T1000 (cell line): ENCODE data around the gene WWC2.

Experiments used
- DNase-seq: peaks from one replicate; lab custom pipeline; 2025; ENCODE audit warnings: mixed read lengths; lab: John Stamatoyannopoulos, UW

The WWC2 gene

GRCh38 chr4:183256756-183257385, 157.8 kb downstream of the WWC2 start:
- no peak for DNase-seq

GRCh38 chr4:183257808-183258207, 158.8 kb downstream of the WWC2 start:
- DNase-seq = no peak

DNA sequence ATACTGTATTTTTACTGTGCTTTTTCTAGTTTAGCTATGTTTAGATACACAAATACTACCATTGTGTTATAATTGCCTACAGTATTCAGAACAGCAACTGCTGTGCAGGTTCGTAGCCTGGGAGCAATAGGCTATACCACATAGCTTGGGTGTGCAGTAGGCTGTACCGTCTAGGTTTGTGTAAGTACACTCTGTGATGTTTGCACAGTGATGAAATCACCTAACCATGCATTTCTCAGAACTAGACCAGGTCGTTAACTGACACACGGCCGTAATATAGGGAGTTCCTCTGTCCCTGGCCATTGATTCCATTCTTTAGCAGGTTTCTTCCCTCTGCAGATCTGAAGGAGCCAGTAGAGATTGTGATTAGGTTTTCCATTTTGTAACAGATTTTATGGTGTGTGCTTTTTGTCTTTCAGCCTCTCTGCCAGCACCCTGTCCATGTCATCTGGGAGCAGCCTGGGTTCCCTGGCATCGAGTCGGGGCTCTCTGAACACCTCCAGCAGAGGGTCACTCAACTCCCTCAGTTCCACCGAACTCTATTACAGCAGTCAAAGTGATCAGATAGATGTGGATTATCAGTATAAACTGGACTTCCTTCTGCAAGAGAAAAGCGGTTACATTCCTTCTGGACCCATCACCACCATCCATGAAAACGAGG, 161.6 kb downstream of the WWC2 start:
- no peak for DNase-seq

DNA sequence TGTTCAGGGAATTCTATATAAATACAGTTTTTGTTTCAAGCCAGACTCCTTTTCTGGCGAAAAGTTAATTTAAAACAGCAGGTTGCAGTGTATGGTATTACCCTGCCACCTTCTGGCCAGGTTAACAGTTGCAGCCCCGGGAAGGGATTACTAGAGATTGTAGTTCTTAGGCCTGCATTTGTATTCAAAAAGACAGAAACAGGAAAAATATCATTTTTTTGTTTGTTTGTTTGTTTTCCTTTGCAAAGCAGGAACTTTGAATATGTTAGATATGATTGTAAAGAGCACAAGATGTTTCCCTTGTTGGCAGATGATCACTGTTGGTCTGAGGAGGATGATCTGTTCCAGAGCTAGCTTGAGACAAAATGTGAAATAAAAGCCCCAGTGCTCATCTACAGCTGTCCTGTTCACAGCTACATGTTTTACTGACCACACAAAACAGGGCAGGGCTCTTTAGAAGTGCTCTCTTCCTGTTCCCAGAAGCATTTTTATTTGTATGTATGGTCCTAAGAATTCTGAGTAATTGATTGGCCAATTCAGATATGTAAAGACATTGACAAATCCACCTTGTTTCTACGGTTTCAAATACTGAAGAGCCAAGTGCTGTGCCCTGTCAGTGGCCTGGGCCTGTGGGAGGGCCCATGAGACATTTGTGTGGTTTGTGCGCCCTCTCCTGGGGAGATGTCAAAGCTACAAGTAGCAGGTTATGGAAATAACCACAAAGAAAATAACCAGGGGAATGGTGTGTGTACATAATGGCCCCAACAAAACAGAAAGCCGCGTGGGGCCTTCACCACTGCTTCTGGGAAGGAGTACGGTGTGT, 163.1 kb downstream of the WWC2 start:
- peak; percentile 25 for DNase-seq

DNA sequence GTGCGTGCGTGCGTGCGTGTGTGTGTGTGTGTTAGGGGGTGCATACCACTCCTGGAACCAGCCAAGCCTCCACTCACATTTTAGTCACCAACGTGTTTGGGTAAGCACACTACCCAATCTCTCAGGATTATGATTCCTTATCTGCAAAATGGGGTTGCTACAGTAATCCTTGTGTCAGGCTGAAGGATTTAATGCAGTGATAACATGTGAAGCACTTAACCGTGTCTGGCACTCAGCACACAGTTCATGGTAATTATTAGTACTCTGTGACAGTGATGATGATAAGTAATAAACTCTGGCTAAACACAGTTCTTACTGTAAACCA, 163.7 kb downstream of the WWC2 start:
- DNase-seq = no peak

GRCh38 chr4:183263787-183264386, 164.8 kb downstream of the WWC2 start:
- DNase-seq = no peak

GRCh38 chr4:183264614-183265013, 165.6 kb downstream of the WWC2 start:
- DNase-seq = no peak

DNA sequence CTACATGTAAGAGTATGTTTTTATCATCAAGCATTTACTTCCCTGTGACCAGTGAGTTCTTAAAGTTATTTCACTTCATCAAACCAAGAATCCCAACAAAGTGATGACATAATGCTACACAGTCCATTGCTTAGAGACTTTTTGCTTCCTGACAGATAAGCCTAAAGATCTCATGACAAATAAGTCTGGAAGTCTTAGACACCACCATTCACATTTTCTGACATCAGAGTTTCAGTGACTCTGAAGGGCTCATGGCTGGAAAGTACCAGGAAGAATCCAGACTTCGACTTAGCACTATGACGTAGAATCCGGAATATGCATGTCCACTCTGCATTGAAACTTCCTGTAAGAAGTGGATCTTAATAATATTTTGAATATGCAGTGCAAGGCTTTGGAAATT, 167.3 kb downstream of the WWC2 start:
- no peak for DNase-seq

DNA sequence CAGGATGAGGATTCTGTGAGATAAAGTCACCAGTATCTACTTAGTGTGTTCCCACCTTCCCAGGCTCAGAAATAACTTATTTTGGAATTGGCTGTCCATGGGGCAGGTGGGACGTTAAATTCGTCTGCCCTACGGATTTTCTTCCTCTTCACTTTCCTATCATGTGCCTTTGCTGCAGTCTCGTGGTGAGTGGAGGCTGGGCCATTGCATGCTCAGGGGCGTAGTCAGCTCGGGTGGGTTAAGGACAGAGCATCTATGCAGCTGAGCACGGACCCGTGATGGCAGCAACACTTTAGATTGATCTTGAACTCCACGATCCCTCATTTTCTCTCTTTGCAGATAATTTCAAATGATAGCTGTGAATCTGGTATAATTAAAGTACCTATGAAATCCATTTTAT, 169.5 kb downstream of the WWC2 start:
- no peak for DNase-seq

DNA sequence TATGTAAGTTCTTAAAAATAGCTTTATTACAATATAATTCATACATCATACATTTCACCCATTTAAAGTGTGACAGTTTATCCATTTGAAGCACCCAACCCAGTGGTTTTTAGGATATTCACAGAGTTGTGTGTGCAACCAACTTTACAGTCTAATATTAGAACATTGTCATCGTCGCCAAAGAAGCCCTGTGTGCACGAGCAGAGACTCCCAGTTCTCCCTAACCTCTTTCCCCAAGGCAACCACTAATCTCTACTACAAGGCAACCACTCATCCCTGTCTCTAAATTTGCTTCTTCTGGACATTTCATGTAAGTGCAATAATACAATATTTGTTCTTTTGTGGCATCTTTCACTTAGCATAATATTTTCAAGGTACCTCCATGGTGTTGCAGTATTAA, 173.3 kb downstream of the WWC2 start:
- DNase-seq = no peak

DNA sequence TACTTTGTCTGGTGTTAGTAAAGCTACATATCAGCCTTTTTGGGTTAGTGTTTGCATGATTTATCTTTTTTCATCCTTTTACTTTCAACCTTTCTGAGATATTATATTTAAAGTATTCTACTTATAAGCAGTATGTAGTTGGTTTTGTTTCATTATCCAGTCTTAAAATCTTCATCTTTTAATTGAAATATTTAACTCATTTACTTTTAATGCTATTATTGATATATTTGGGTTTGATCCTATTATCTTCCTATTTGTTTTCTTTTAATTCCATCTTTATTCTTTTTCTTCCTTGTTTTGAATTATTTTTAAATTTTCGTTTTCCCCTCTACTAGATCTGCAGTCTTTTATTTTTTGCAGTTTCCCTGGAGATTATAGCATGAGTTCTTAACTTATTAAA, 177.0 kb downstream of the WWC2 start:
- no peak for DNase-seq

GRCh38 chr4:183284258-183284785, 185.3 kb downstream of the WWC2 start:
- DNase-seq = no peak

- no peak for DNase-seq
These were observed 185.9 kb downstream of the WWC2 start for GRCh38 chr4:183284965-183285364.

- no peak for DNase-seq
These were observed 186.8 kb downstream of the WWC2 start for GRCh38 chr4:183285886-183286285.

DNA sequence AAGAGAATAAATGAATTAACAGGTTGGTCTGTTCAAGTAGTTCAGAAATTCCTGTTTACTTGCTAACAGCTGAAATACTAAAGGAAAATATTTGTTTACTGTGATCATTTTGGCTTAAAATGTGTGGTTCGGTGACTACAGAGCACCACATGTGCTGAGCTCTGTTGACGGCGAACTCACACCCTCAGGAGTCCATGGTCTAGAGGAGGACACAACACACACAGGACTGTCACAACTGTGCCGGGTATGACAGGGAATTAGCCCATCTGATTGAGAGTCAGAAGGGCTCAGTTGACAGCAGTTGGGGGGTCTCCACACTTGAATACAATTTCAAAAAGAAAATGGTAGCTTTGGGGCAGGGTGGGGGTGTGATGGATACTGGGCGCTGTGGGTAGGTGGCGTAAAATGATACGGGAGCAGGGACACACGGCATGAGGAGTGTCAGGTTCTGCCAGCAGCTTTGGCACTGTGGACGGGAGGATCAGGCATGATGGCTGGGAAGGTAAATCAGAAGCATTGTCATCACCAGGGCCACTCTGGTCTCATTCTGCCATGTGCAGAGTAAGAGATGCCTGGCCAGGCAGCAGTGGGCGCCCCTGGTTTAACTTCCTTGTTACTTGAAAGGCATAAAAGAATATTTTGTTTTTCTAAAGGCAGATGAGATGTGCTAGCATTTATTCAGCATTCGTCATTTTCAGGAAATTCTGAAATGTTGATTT, 187.7 kb downstream of the WWC2 start:
- no peak for DNase-seq

GRCh38 chr4:183287309-183287659, 188.2 kb downstream of the WWC2 start:
- no peak for DNase-seq

DNA sequence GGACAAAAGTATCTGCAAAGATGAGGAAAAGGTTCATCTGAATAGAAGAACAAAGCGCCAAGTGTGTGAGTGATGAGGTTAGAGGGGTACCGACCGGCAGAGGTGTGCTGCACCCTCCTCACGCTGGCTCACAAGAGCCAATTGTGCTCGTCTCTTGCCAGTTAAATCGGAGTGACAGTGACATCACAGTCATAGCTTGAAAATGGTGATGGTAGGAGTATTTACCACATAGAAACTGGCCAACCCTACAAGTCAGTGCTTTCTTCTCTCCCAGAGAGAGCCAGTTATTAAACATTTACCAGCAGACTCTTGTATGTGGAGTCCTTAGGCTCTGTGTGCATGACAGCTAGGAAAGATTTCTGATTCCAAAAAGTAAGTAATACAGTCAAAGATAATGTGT, 188.6 kb downstream of the WWC2 start:
- no peak for DNase-seq

GRCh38 chr4:183288955-183289354, 189.9 kb downstream of the WWC2 start:
- DNase-seq = no peak

DNA sequence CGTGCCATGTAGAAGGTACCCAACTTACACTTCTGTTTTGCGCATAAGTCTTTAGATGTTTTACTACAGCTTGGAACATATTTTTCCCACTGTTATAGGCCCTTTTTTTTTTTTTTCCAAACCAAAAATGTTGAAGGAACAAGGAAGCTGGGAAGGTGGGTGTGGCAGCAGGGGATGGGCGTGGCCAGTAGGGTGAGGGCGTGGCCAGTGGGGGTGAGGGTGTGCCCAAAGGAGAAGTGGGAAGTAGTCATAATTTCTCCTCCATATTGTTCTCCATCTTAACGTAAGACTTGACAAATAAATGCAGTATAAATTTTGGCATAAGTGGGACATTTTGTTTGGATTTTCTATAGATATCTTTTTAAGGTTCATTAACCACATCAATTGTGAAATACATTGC, 190.6 kb downstream of the WWC2 start:
- DNase-seq = no peak

- DNase-seq = no peak
These were observed 192.0 kb downstream of the WWC2 start for GRCh38 chr4:183291070-183291469.

DNA sequence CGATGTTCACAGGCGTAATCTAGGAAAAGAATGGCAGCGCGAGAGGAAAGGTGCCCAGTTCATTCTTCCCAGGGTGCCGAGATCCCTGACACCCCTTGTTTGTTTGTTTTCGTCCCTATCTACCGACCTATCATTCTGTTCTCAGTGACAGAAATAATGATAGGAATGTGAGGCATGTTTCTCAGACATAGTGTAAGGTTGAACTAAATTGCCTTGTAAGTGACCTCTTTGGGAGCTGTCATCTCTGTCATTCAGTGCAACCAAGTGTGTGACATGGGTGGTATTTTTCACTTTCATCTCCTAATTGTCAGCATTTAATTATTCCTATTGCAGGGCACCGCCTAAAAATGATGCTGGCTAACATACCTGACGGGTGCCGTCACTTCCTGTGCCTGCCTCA, 196.7 kb downstream of the WWC2 start:
- DNase-seq = no peak

GRCh38 chr4:183297675-183298074, 198.6 kb downstream of the WWC2 start:
- DNase-seq = no peak
